D721Med (cell line): ENCODE measurements around the gene TMEM221.

Source experiments
- DNase-seq: peaks from one replicate; pipeline ENCODE4 v3.0.0; 2011; ENCODE audit warnings: low spot score; ENCODE audit not compliant: insufficient read length
- FAIRE-seq: peaks from 2 replicates; lab custom pipeline; 2011; peaks lifted over from hg19 to GRCh38; lab: Jason Lieb, UNC
- TF ChIP-seq, protein P1 (sequence below): IDR thresholded peaks from 2 replicates; pipeline ENCODE4 v1.5.1; 2012; ENCODE audit warnings: mild to moderate bottlenecking, control low read depth; ENCODE audit not compliant: insufficient read depth; ENCODE audit errors: missing control alignments

TMEM221 gene

DNA sequence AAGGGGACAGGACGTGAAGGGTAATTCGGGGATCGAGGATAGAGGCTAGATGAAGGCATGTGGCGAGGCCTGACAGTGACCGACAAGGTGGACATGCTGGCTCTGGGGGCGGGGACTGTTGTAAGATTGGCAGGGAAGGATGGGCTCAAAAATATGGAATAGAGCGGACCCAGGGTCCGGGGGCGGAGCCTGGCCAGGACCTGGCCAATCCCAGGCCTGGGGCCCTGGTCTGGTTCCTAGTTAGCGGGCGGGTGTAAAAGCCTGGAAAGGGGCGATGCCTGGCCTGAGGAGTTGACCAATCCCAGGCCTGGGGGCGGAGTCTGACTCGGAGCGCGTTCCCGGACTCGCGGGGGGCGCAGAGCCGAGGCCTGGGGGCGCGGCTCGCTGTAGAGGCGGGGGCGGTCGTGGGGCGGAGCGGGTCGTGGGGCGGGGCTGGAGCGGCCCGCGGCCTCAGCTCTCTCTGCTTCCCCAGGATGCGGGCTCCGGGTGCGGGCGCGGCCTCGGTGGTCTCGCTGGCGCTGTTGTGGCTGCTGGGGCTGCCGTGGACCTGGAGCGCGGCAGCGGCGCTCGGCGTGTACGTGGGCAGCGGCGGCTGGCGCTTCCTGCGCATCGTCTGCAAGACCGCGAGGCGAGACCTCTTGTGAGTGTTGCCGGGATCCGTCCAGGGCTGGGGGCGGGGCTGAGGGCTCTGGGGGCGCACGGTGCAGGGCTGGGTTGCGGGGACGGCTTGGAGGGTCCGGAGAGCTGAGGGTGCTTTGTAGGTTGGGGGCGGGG is 21.8 kb upstream of the TMEM221 start, which contains the start of gene SLC27A1:
Gene SLC27A1, plus strand, starts transcription at position 457 of the 774 bp plus-strand sequence. Its CDS starts 17 bp downstream, at position 474.
- peak; percentile 64 for DNase-seq
- TF ChIP-seq, protein P1, sequence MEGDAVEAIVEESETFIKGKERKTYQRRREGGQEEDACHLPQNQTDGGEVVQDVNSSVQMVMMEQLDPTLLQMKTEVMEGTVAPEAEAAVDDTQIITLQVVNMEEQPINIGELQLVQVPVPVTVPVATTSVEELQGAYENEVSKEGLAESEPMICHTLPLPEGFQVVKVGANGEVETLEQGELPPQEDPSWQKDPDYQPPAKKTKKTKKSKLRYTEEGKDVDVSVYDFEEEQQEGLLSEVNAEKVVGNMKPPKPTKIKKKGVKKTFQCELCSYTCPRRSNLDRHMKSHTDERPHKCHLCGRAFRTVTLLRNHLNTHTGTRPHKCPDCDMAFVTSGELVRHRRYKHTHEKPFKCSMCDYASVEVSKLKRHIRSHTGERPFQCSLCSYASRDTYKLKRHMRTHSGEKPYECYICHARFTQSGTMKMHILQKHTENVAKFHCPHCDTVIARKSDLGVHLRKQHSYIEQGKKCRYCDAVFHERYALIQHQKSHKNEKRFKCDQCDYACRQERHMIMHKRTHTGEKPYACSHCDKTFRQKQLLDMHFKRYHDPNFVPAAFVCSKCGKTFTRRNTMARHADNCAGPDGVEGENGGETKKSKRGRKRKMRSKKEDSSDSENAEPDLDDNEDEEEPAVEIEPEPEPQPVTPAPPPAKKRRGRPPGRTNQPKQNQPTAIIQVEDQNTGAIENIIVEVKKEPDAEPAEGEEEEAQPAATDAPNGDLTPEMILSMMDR = no peak
- FAIRE-seq = no peak

DNA sequence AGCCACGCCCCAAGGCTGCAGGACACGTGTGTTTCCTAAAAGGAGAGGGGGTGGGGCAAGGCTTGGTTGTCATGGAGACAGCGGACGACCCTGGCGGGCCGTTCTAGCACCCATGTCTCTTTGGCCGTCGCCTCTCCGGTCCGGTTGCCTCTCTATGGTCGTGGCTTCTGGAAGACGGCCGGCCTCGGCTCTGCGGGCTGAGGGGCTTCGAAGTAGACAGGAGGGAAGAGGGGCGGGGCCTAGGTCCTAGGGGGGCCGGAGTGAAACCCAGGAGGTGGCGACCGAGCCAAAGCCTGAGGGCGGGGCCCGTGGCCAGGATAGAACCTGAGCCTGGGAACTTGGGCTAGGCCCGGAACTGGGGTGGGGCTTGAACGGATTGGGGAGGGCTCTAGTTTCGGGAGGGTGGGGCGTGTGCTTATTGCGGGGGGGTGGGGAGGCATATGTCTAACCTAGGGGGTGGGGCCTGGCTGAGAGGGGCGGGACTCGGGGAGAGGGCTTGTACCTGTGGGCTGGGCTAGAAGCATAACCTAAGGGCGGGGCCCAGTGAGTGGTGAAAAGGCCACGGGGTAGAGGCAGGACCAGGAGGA is 21.1 kb upstream of the TMEM221 start:
- DNase-seq (no peak), FAIRE-seq (no peak)
- TF ChIP-seq, protein P1 = no peak

DNA sequence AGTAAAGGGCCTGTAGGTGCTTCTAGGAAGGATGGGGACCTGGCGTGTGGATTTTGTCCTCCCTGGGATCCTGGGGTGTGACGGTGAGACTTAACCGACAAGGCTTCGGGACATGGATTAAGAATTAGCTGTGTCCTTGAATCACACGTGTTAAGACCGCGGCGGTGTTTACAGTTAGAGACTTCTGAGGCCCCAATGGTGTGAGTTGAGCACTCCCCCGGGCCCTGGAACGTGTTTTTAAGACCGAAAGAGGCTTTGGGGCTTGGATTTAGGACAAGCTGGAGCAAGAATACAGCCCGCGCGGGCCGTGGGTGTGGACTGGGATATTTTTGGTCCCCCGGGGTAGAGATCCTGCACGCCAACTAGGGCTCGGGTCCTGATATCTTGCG is 20.6 kb upstream of the TMEM221 start:
- FAIRE-seq = no peak
- no peak for DNase-seq
- TF ChIP-seq, protein P1 = no peak

- TF ChIP-seq, protein P1 = no peak
- FAIRE-seq (no peak), DNase-seq (no peak)
These were observed 20.0 kb upstream of the TMEM221 start for GRCh38 chr19:17468302-17469091.

GRCh38 chr19:17467471-17468301 is 19.2 kb upstream of the TMEM221 start:
- FAIRE-seq = no peak
- TF ChIP-seq, protein P1 = no peak
- no peak for DNase-seq

DNA sequence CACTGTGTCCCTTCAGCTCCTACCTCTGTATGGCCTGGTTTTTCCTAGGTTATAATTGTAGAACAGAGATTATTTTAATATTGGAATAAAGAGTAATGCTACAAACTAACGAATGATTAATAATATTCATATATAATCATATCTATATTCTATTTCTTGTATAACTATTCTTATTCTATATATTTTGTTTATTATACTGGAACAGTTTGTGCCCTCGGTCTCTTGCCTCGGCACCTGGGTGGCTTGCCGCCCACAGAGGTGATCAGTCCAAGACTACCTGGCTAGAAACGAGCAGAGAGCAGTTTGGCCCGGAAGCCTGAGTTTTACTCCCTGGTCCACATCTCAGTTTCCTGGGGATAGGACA is 18.0 kb upstream of the TMEM221 start:
- no peak for DNase-seq
- FAIRE-seq = no peak
- TF ChIP-seq, protein P1 = no peak
